HG03521 (cell line): ENCODE data around the gene PSMD11.

Experiments used
- ATAC-seq: cut with Tn5 transposase; IDR thresholded peaks from one replicate; pipeline ENCODE4 v1.9.1; 2021; ENCODE audit warnings: mild to moderate bottlenecking, moderate library complexity; ENCODE audit not compliant: unreplicated experiment

The PSMD11 gene

DNA sequence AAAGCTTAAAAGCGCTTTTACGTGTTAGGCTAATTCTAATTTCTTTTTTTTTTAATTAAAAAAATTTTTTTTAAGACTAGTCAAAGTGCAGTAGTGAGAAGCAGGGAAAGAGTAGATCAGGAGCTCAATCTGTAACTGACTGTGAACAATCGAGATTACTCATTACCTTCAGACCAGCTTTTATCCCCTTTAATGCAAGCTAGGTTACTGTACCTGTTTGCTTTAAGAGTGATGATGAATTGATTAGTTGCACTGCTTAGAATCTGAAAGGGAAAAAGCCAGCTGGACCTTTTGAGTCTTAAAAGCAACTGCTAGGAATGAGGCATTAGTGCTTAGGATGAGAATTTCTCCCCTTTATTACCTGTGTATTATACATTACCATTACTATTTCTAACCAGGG, 19.0 kb downstream of the PSMD11 start:
- ATAC-seq: no peak

DNA sequence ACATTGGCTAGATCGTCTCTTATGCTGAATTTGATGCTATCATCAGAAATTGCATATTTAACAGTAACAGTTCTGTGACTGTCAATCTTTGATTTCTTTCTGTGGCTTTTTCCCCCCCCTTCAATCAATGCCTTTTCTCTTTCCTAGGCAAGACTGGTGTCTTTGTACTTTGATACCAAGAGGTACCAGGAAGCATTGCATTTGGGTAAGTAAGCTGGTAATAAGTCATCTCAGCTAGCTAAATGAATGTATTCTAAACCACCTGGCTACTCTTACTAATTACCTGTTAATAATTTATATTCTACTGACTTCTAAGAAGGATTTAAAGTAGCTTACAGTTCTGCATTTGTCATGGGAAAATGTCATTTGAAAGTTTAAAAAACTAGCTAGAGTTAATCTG, 20.1 kb downstream of the PSMD11 start:
- ATAC-seq: no peak

DNA sequence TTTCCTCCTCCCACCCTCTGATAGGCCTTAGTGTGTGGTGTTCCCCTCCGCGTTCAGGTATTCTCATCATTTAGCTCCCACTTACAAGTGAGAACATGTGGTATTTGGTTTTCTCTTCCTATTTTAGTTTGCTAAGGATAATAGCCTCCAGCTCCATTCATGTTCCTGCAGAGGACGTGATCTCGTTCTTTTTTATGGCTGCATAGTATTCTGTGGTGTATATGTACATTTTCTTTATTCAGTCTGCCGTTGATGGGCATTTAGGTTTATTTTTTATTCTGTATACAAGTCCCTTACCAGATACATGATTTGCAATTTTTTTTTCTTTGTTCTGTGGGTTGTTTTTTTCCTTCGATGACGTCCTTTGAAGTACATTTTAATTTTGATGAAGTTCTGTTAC, 23.6 kb downstream of the PSMD11 start:
- ATAC-seq: no peak

DNA sequence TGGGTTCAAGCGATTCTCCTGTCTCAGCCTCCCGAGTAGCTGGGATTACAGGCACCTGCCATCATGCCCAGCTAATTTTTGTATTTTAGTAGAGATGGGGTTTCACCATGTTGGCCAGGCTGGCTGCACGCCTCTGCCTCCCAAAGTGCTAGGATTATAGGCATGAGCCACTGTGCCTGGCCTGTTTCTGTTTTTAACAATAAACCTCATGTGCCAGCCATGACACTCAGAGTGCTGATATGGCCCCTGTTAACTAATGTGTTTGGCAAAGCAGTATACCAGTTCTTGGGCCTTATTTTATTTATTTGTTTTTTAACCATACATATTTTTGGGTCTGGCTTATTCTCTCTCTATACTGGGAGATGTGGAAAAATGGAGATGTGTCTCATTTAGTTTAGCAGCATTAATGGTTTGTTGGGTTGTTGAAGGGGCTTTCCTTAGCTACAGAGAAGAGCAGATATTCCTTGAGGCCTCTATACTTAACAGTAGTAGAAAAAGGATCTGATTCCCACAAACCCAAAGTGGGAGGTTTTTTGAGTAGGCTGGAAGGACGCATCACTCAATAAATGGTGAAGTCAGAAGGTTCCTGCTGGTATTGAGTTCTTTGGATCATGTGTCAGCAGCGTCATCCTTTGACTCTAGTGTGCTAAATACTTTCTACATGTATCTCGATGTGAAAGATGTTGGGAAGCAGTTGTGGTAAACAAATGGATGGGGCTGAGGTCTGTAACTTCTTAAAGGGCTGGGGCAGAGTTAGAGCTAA, 26.3 kb downstream of the PSMD11 start:
- ATAC-seq: no peak

DNA sequence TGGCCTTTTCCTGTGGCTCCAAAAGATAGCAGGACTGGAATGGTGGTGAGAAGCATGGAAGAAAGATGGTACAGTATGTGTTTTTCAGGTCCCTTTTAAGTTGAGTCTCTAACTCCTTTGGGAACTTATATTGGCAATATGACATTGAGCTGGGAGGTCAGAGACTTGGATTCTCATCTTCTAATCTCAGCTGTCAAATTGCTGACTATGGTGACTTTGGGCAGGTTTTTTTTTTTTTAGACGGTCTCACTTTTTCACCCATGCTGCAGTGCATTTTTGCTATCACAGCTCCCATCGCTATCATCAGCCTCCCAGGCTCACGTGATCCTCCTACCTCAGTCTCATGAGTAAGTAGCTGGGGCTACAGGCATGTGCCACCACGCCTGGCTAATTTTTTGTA, 27.3 kb downstream of the PSMD11 start:
- ATAC-seq: no peak

DNA sequence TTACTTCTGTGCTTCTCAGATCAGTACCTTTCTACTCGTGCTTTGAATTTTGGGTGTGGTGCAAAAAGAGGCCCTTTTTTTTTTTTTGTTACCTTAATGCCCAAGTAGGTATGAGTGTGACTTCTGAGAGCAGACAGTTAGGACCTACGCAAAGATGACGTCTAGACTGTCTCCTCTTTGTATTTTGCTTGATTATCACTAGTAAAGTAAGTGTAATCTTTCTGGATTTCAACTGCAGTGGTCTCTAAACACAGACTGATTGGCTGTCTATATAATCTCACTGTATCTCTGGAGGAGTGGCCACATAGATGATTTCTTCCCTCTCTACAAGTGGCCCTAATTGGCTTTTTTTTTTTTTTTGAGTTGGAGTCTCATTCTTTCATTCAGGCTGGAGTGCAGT, 30.9 kb downstream of the PSMD11 start:
- ATAC-seq: no peak

DNA sequence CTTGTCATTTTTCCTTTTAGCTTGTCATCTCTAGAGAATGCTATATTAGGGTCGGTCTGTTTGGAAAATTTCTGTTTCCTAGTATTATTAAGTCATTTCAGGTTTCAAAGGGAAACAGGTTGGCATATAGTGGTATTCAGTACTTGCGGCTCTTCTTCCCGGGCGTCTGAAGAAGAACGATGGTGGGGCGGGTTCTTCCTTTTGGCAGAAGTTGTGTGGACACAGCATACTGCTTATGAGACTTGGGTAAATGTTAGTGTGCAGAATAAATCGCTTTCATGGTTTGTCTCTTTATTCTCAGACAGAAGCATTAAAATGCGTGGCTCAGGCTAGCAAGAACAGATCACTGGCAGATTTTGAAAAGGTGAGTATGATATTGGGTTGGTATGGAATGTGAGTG, 32.9 kb downstream of the PSMD11 start:
- ATAC-seq: no peak

DNA sequence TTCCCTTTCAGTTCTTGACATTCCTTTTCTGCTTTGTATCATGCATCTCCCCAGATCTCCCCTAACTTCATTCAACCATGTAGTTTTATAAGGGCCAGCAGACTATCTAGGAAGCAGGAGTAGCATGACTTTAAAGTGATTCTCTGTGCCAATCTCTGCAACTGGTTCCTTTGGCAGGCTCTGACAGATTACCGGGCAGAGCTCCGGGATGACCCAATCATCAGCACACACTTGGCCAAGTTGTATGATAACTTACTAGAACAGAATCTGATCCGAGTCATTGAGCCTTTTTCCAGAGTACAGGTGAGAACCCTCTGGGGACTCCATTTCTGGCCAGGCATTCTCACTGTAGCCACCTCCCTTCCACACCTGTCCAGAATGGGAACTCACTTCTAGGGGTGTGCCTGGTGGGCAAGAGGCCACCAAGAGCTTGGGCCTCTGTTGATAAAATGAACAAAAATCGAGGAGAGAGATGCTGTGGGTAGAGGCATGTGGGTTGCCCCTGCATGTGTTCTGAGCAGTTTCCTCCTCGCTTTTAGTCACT, 34.8 kb downstream of the PSMD11 start:
- no peak for ATAC-seq

DNA sequence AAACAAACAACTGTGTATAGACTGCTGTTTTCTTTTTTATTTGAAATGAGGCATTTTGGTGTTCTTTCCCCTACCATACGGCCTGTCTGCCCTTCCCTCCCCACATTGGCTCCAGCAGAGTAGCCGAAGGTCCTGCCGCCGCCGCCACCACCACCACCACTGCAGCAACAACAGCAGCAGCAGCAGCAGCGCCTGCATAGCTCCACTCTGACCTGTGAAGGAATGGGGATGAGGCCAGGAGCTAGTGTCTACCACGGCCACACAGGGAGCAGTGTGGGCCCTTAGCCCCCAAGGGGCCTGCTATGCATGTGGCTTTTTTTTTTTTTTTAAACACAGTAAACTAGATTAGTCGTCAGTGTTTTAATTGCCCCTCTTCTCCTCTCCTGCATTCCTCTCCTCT, 36.9 kb downstream of the PSMD11 start:
- no peak for ATAC-seq

DNA sequence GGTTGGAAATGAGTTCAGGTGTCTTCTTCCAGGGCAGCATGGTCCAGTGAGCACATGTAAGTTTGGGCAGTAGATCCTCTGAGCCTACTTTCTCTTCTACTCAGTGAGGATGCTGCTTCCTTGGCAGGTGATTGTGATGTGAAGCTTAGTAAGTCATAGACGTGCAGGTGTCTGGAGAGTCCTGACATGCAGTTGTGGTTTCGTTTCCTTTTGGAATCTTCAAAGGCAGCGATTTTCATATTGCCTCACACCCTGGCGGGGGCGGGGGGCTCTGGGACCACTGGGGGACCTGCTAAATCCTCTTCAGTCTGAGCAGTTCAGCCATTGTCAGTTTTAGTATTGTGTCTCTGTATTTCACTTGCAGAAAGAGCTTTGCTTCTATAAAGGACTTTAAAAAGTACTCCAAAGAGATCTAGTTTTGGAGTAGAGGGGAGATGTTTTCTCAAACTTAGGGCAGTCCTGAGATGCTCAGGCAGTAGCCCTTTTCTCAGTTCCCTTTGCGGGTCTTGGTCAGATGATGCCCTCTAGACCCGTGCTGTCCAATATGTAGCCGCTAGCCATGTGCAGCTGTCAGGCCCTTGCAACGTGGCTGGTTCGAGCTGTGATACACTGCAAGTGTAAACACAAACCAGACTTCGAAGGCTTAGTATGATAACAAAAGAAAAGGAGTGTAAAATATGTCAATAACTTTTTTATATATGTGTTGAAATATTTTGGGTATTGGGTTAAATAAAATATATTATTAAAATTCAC, 38.4 kb downstream of the PSMD11 start:
- no peak for ATAC-seq

DNA sequence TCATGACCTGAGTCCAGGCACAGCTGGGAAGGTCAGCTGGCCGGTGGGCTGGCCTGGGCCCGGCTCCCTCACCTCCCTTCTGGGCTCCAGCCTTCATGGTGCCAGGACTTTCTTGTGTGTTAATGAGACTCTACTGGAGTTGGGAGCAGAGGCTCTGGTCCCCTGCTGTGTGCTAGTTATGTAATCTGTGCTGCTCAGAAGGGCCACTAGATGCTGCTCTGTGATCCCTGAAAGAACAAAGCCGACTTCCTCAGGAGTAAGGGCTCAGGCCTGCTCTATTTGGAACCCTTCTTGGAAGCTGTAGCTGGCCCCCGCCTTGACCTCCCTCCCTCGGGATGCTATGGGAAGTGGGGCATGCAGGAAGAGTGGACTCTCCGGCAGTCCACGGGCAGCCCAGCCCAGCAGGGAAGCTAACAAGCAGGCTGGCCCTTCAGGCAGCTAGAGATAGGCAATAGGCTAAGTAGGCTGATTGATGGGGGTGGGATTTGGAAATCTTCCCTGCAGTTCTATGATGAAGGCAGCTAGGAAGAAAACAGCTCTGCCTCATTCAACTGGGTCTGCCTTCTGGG, 39.2 kb downstream of the PSMD11 start:
- ATAC-seq: no peak

DNA sequence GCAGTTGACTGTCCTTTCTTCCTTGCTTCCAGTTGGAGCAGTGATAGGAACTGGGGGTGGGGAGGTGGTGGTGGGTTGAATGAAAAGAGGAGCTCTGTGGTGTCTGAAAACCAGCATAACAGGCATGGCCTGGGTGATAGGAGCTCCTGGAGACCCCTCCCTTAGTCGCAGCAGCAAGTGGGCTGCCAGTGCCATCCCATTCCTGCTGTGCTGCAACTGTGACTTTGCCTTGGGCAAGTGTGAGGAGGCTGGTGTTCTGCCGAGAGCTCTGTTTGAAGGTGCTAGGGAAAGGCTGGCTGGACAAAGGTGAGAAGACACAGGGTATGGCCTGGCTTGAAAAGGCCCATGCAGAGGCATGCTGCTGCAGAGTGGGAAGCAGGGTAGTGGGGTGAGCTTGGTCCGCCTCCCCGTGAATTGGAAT, 39.7 kb downstream of the PSMD11 start:
- no peak for ATAC-seq

DNA sequence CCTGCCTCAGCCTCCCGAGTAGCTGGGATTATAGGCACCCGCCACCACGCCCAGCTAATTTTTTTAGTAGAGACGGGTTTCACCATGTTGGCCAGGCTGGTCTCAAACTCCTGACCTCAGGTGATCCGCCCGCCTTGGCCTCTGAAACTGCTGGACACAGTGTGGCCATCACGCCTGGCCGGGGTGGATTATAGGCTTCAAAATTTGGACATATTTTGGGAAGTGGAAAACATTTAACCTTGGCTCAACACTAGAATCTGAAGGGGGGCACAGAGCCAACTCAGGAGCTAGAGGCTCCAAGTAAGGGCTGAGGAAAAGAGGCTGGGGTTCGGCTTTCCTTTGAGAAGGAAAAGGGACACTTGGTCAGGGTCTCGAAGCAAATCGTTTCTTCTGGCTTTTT, 40.3 kb downstream of the PSMD11 start:
- ATAC-seq: no peak

DNA sequence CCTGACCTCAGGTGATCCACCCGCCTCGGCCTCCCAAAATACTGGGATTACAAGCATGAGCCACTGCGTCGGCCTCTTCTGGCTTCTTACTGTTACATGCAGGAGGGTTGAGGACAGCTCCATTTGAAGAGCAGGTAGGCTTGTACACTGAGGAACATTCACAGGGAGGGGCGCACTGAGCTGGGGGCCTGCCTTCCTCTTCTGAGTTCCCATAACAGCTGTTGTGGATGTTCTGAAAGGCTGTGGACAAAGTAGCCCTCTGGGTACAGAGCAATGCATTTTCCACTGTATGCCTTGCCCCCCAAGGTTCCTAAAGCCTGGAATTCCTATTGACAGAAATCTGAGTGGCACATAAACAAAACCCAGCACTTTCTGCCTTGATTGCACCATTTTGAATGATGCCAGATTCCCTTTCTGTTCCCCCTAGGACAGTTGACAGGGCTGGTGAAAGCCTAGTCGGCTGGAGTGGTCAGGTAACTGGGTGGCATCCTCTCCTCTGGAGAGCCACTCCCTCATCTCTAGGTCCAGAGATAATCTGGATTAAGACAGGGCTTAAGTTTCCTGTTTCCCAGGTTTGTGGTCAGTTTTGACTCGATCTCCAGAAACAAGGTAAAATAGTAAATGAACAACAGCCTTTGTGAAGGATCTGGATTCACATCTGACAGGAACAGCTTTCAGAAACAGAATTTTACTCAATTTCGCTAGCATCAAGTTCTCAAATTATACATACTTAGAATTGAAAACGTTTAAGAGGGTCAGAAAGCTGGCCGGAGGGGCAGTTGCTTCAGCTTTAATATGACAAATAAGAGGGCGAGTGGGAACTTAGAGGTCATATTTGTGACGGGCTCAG, 41.2 kb downstream of the PSMD11 start:
- ATAC-seq: no peak

DNA sequence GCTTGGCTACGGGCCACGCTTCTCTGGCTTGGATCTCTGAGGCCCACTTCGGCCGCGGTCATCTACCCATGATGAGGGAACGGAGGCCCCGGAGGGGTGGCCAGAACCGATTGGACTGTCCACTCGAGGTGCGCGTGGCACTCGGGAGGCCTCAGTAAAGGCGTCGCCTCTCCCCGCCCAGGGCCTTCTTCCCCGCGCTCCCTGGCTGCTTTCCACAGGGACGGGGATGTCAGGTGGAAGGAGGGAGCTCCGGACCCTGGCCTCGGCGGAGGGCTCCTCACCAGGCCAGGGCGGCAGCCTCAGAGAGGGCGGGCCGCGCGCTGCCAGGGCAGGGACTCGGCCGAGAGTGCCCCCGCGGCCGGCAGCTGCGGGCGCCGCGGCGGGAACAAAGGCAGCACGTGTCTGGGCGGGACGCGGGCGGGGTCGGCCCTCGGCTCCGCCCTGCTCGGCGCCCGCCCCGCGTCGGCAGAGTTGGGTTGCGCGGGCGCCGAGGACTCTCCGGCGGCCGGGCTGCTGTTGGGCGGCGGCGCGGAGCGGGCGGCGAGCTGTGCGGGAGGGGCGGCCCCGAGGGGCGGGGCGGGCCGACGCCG, 41.9 kb downstream of the PSMD11 start:
- peak; percentile 45 for ATAC-seq

DNA sequence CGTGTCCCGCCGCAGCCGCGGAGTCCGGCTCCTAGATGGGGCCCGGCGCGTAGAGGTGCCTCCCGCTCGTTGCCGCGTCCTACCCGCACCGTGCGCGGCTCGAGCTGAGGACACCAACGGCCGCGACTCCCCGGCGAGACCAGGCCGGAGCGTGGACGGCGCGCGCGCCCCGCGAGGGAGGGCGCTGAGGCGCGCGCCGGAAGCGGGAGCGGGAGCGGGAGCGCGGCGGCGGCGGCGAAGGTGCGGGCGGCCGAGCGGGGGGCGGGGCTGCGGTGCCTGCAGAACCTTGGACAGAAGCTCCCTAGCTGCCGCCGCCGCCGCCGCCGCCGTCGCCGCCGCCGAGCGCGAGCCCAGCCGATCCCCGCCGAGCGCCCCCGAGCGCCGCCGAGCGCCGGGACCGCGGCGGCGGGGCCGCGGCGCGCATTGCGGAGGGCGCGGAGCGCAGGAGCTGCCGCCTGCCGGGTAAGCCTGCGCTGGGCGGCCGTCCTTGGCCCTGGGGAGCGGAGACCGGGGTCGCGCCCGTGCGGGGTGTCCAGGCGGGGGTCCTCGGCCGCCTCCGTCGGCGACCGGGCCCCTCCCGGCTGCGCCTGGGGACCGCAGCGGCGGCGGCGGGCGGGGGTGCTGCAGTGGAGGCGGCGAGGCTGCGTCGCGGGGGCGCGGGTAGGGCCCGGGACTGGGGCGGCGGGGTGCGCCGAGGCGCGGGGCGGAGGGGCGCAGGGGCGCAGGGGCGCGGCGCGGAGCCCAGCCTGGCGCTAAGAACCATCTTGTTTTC, 42.6 kb downstream of the PSMD11 start, which contains the start of gene CDK5R1:
TSS of gene CDK5R1 (plus strand) at position 293 of the 772 bp plus-strand sequence. CDS start 628 bp downstream, outside the sequence.
- peak; percentile 53 for ATAC-seq

DNA sequence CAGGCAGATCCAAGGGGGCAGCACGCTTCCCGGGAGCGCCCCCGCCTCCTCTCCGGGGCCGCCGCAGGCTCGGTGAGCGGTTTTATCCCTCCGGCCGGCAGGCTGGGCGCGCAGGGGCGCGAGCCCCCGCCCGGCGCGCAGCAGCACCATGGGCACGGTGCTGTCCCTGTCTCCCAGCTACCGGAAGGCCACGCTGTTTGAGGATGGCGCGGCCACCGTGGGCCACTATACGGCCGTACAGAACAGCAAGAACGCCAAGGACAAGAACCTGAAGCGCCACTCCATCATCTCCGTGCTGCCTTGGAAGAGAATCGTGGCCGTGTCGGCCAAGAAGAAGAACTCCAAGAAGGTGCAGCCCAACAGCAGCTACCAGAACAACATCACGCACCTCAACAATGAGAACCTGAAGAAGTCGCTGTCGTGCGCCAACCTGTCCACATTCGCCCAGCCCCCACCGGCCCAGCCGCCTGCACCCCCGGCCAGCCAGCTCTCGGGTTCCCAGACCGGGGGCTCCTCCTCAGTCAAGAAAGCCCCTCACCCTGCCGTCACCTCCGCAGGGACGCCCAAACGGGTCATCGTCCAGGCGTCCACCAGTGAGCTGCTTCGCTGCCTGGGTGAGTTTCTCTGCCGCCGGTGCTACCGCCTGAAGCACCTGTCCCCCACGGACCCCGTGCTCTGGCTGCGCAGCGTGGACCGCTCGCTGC, 43.3 kb downstream of the PSMD11 start:
- no peak for ATAC-seq

DNA sequence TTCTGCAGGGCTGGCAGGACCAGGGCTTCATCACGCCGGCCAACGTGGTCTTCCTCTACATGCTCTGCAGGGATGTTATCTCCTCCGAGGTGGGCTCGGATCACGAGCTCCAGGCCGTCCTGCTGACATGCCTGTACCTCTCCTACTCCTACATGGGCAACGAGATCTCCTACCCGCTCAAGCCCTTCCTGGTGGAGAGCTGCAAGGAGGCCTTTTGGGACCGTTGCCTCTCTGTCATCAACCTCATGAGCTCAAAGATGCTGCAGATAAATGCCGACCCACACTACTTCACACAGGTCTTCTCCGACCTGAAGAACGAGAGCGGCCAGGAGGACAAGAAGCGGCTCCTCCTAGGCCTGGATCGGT, 43.9 kb downstream of the PSMD11 start:
- no peak for ATAC-seq

DNA sequence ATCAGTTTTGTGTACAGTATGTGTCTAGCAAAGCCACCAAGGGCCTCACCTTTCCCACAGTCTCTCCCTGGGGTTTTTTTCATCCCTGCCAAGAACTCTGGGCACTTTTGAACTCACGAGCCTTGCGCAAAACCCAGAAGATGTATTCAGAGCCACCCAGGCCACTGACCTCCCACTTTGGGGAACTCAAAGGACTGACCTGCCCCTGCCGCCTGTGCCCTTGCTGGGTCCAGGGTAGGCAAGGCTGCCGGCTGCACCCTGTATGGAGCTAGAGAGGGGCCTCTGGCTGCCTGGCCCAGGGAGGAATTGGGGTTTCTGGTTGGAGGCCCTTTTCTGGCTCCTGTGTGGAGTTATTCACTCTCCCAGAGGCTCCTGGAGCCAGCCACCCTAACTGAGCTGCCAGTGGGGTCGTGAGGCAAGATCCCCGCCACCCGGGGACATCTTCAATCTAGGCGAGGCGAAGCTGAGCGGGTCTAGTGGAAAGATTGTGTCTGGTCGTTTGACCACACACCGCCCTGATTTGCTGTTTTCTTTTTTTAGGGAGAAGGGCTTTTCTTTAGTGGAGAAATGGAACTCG, 44.4 kb downstream of the PSMD11 start:
- no peak for ATAC-seq
